ENCODE data around the gene OLFM4.

OLFM4 gene

GRCh38 chr13:53068585-53069520 is 40.2 kb downstream of the OLFM4 start:
- DNase-seq (ENCODE audit: low spot score), result no peak

GRCh38 chr13:53069800-53070199 is 41.2 kb downstream of the OLFM4 start:
- no peak for DNase-seq (ENCODE audit: low spot score)

GRCh38 chr13:53073711-53074110 is 45.1 kb downstream of the OLFM4 start:
- no peak for DNase-seq (ENCODE audit: low spot score)

GRCh38 chr13:53074114-53074513 is 45.5 kb downstream of the OLFM4 start:
- DNase-seq (ENCODE audit: low spot score), result no peak

- DNase-seq (ENCODE audit: low spot score), result no peak
Observed at GRCh38 chr13:53075356-53076041, 46.9 kb downstream of the OLFM4 start.

- DNase-seq (ENCODE audit: low spot score), result no peak
Observed at GRCh38 chr13:53079691-53080090, 51.1 kb downstream of the OLFM4 start.

- no peak for DNase-seq (ENCODE audit: low spot score)
Observed at GRCh38 chr13:53088871-53089270, 60.3 kb downstream of the OLFM4 start.

- DNase-seq (ENCODE audit: low spot score), result no peak
Observed at GRCh38 chr13:53089951-53090350, 61.3 kb downstream of the OLFM4 start.

- no peak for DNase-seq (ENCODE audit: low spot score)
Observed at GRCh38 chr13:53090461-53090860, 61.8 kb downstream of the OLFM4 start.

- DNase-seq (ENCODE audit: low spot score), result no peak
Observed at GRCh38 chr13:53092931-53093330, 64.3 kb downstream of the OLFM4 start.

- DNase-seq (ENCODE audit: low spot score), result no peak
Observed at GRCh38 chr13:53098455-53098854, 69.8 kb downstream of the OLFM4 start.

GRCh38 chr13:53100394-53101063 is 71.9 kb downstream of the OLFM4 start:
- DNase-seq (ENCODE audit: low spot score), result no peak
